NT2/D1 (cell line): ENCODE data around the gene CYGB.
"Not testable (repeated sequence)": the region's sequence is repeated elsewhere in the genome, so short reads cannot be mapped to it uniquely, and the experiment has no call there.

Source experiments
- DNase-seq: peaks from one replicate; pipeline ENCODE4 v3.0.0-alpha.2; 2011; ENCODE audit warnings: low read depth, low spot score
- H3K27me3 ChIP-seq: 2 replicates; pipeline ENCODE4 v1.6.0; 2011; ENCODE audit warnings: mild to moderate bottlenecking; ENCODE audit not compliant: insufficient read length, insufficient read depth
- H3K36me3 ChIP-seq: 2 replicates; pipeline ENCODE4 v1.6.1; 2011; ENCODE audit warnings: mild to moderate bottlenecking, low read length, mixed read lengths; ENCODE audit not compliant: insufficient read depth, insufficient read length
- H3K4me1 ChIP-seq: 2 replicates; pipeline ENCODE4 v1.5.1; 2011; ENCODE audit not compliant: insufficient read depth, insufficient read length
- H3K4me3 ChIP-seq: 2 replicates; pipeline ENCODE4 v1.5.1; 2011; ENCODE audit warnings: low read depth; ENCODE audit not compliant: insufficient read length
- H3K9ac ChIP-seq: 2 replicates; pipeline ENCODE4 v1.6.0; 2011; ENCODE audit warnings: low read depth; ENCODE audit not compliant: insufficient read length
- H3K9me3 ChIP-seq: 2 replicates; pipeline ENCODE4 v1.5.1; 2011; ENCODE audit warnings: mild to moderate bottlenecking, low read length; ENCODE audit not compliant: insufficient read depth
- SUZ12 ChIP-seq: IDR thresholded peaks from 2 replicates; pipeline ENCODE4 v1.6.1; 2011; ENCODE audit not compliant: insufficient read length, insufficient read depth; ENCODE audit errors: extremely low read depth
- YY1 ChIP-seq: IDR thresholded peaks from 2 replicates; pipeline ENCODE4 v1.6.1; 2011; ENCODE audit not compliant: insufficient read length, insufficient read depth
- ZNF274 ChIP-seq: IDR thresholded peaks from 2 replicates; pipeline ENCODE4 v1.6.1; 2011; ENCODE audit warnings: mild to moderate bottlenecking, low read depth, low read length

Gene CYGB

DNA sequence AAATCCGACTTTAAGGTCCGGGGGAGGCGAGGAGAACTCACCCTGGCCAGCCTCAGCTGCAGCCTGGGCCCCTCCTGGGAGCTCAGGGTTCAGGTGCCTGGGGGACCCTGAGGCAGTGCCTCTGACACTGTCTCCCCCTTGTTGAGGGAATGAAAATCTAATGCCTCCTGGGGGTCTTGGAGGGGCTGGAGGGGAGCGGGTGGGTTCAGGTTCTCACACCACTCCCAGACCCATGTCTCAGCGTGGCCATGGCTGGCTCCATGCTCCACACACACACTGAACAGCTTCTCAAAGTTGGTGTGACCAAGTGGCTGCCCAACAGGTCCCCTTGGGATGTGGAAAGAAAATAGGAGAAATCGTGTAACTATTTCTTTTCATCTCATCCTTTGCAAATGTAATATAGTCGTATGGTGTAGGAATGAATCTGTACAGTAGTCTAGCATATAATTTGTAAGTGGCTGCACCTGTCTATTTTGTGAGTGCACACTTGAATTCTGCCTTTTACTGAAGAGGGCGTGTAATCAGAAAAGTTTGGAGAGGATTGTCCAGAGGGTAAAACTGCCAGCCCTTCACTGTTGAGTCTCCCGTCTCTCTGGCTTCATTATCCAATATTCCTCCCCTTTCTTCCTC, 1.5 kb upstream of the CYGB start:
- TF ChIP-seq YY1 (no peak), ZNF274 (no peak)
- peaks cover 36% of the 10 kb centered on the region for H3K4me1 ChIP-seq
- H3K27me3 ChIP-seq = peaks cover 36% of the 10 kb centered on the region
- H3K4me3 ChIP-seq = no peak overlapping the region
- no peaks in the 10 kb centered on the region for H3K36me3 ChIP-seq
- DNase-seq = no peak
- no peaks in the 10 kb centered on the region for H3K9me3 ChIP-seq
- peak overlapping the region; percentile 85 for H3K9ac ChIP-seq

DNA sequence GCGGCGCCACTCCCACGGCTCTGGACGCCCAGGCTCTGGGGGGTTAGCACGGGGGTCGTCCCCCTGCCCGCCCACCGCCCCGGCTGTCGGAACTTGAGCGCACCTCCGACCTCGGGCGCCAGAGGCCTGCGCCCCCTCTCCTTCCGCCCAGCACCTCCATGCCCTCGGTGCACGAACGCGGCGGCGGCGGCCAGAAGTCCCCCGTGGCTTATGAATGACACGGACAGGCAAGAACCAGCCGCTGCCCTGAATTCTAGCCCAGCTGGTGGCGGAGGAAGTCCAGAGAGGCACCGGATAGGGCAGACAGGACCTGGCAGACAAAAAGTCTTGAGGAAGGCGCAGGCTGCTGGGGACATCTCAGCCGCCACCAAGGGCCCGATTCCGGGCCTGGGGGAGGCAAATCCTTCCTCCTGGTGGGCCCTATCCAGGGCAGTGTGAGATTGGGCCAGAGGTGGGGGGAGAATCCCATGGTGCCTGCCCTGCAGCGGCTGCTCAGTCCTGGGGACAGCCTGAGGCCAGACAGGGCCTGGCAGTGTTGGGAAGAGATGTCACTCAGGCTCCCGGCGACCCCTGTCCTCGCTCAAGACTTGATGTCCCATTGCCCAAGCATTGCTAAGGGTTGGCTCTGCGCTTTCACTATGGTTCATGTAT, 897 bp upstream of the CYGB start:
- H3K36me3 ChIP-seq = no peaks in the 10 kb centered on the region
- H3K27me3 ChIP-seq = peaks cover 36% of the 10 kb centered on the region
- no peak for DNase-seq
- peaks cover 36% of the 10 kb centered on the region for H3K4me1 ChIP-seq
- H3K9me3 ChIP-seq = no peaks in the 10 kb centered on the region
- TF ChIP-seq SUZ12 (no peak), YY1 (no peak), ZNF274 (no peak)
- peak overlapping the region; percentile 65 for H3K4me3 ChIP-seq
- peak overlapping the region; percentile 85 for H3K9ac ChIP-seq

DNA sequence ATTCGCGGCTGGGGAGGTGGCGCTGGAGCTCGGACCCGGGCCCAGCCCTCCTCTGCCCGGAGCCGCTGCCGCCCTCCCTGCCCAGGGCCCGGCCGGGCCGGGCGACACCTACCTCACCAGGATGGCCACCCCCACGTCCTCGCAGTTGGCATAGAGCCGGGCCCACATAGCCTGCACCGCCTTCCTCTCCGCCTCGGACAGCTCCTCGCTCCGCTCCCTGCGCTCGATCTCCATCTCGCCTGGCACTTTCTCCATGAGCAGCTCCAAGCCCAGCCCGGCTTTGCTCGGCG, 276 bp downstream of the CYGB start:
- Histone ChIP-seq H3K36me3 (no peaks in the 10 kb centered on the region), H3K9ac (peak overlapping the region; percentile 68), H3K27me3 (peaks cover 36% of the 10 kb centered on the region), H3K9me3 (no peaks in the 10 kb centered on the region), H3K4me1 (peaks cover 37% of the 10 kb centered on the region), H3K4me3 (peak overlapping the region; percentile 32)
- TF ChIP-seq ZNF274 (no peak), YY1 (no peak), SUZ12 (no peak)
- DNase-seq = no peak

DNA sequence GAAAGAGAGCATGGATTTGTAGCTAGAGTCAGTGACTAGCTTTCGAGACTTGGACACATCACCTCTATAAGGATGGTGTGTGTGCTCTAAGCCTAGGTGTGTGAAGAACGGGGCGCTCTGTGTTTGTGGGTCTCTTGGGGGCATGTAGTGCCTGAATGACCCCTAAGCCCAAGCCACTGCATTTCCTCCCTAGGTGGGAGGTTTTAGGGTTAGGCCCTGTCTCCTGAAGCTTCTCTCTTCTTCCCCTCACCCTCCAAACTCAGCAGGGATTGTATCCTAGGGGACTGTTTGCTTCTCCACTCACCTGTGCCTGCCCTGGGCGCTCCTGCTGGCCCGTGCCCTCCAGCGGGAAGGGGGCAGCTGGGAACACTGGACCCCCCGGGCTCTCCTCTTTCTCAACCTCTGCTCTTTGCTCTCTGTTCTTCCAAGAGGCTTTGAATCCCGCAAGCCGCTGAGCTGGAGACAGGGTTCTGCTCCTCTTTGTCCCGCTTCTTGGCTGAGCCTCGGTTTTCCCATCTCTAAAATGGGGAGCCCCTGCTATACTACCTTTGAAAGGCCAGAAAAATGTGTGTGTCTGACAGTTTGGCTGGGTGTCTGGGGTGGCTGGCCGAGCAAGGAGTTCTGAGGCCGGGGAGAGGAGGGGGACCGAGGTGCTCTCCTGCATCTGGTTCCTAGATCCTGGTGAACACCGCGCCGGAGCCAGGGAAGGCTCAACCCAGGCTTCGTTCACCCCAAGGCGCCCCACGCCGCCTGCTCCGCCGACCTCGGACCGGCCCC, 810 bp downstream of the CYGB start:
- H3K9ac ChIP-seq = peak overlapping the region; percentile 11
- H3K9me3 ChIP-seq = no peaks in the 10 kb centered on the region
- no peaks in the 10 kb centered on the region for H3K36me3 ChIP-seq
- peaks cover 39% of the 10 kb centered on the region for H3K4me1 ChIP-seq
- TF ChIP-seq ZNF274 = no peak
- TF ChIP-seq SUZ12 = no peak
- TF ChIP-seq YY1 = no peak
- no peak for DNase-seq
- peak overlapping the region; percentile 32 for H3K4me3 ChIP-seq
- H3K27me3 ChIP-seq = peaks cover 36% of the 10 kb centered on the region

DNA sequence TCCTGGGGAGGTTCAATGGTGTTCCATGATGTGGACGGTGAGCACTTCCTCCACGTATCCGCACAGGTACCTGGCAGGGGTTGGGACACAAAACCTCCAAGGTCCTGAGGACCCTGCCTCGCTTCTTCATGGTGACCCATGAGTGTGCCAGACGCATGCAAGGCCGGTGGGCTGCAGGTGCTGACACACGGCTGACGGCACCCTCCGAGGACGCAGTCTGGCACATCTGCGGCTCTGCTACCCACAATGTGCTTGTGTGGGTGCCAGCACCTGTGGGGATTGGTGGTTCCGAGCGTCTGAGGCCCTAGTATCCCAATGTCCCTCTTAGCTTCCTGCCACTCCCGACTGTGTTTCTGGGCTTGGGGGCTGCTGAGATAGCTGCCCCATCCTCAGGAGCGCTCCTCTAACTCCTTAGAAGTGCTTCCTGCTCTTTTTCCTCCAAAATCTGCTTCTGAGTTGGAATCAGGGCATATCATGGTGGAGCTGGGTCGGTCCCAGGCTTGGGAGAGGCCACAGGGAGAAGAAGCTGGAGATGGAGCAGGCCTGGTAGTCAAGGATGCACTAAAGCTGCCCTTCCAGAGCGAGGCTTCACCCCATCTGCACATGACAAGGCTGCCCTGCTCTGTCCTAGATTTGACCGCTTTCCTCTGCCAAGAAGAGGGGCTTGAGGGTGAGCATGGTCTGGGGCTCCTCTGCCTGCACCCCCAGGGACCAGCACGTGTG, 1.6 kb downstream of the CYGB start:
- Histone ChIP-seq H3K36me3 (no peaks in the 10 kb centered on the region), H3K27me3 (peaks cover 36% of the 10 kb centered on the region), H3K9me3 (no peaks in the 10 kb centered on the region), H3K4me3 (no peak overlapping the region), H3K4me1 (peaks cover 39% of the 10 kb centered on the region), H3K9ac (no peak overlapping the region)
- TF ChIP-seq SUZ12 (no peak), YY1 (no peak), ZNF274 (no peak)
- no peak for DNase-seq

DNA sequence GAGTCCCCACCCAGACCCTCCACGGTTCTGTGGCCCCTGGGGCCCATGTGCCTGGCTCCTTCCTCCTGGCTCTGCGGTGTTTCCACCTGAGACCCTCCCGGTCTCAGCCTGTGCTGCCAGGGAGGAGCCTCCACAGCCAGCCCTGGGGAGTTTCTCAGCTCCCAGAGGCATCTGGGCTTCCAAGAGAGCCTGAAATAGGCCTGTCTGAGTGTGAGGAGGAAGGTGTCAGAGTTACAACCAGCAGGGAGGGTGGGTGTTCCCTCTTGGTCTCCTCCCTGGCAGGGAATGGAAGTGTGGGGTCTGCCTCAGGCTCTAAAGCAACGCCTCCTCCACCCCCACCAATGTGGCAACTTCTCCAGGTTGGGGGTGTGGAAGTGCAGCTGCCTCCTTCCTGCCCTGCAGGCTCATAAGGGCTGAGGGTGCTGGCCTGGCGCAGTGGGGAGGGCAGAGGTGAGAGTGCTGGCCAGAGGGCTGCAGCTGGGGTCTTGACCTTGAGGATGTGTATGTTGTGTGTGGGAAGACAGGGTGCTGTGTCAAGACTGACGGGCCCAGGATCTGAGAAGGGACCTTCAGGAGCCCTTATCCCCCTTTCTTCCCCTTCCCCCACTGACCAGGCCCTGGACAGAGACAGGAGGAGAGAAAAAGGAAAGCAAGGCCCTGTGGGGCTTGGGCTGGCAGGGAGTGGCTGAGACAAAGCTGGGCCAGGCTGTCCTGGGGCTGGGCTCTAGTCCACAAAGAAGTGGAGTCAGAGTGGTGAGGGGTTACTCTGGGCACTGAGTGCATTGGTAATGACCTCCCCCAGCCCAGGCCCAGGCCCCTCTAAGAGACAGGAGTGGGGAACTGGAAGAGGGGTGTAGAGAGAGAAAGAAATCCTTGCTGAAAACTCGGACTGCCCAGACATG, 2.4 kb downstream of the CYGB start:
- Histone ChIP-seq H3K9me3 (no peaks in the 10 kb centered on the region), H3K4me1 (peaks cover 36% of the 10 kb centered on the region), H3K36me3 (no peaks in the 10 kb centered on the region), H3K9ac (no peak overlapping the region), H3K4me3 (no peak overlapping the region), H3K27me3 (peaks cover 36% of the 10 kb centered on the region)
- DNase-seq = no peak
- no peak for TF ChIP-seq YY1
- TF ChIP-seq SUZ12 = no peak

DNA sequence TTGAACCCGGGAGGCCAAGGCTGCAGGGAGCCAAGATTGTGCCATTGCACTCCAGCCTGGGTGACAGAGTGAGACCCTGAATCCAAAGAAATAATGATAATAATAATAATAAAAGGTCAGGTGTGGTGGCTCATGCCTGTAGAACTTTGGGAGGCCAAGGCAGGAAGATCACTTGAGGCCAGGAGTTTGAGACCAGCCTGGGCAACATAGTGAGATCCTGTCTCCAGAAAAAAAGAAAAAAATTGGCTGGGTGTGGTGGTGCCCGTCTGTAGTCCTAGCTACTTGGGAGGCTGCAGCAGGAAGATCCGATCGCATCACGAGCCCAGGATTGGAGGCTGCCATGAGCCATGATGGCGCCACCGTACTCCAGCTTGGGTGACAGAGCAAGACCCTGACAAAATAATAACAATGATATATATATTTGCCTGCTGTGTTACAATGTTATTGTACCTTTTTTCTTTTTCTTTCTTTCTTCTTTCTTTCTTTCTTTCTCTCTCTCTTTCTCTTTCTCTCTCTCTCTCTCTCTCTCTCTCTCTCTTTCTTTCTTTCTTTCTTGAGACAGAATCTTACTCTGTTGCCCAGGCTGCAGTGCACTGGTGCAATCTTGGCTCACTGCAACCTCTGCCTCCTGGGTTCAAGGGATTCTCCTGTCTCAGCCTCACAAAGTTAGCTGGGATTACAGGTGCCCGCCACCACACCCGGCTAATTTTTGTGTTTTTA, 3.7 kb downstream of the CYGB start:
- not testable (repeated sequence) for H3K9me3 ChIP-seq, DNase-seq, H3K36me3 ChIP-seq, H3K9ac ChIP-seq, H3K4me3 ChIP-seq
- Histone ChIP-seq H3K4me1 (peaks cover 45% of the 10 kb centered on the region), H3K27me3 (peaks cover 24% of the 10 kb centered on the region)
